ENCODE results near the gene MAN2A2. TPM values are rescaled to one million over a fixed set of nuclear protein-coding genes. Genes with fewer than 3 reads are reported as not detected.

MAN2A2 gene
- polyA plus RNA-seq, 3 donors = 6.6 to 318 (median 7.3) TPM

GRCh38 chr15:90877996-90878395 lies 25.1 kb upstream of the MAN2A2 start:
- TF ChIP-seq CTCF (IDR thresholded peaks at IDR 0.05) = no peak
- Histone ChIP-seq H3K4me3 (replicated peaks in 1 of 3; ENCODE audit: low read depth in 2 of 3, low read length in 3 of 3) (no peak overlapping the region), H3K27me3 (ENCODE audit: control insufficient read depth in 2 of 2, insufficient read depth in 2 of 2, low read length in 2 of 2) (no peaks in the 10 kb centered on the region), H3K9ac (ENCODE audit: insufficient read depth, low read length, poor library complexity, severe bottlenecking) (no peak overlapping the region), H3K4me1 (ENCODE audit: control insufficient read depth in 1 of 2, insufficient read depth in 2 of 2, low read length in 2 of 2) (peaks cover 15 to 21% of the 10 kb centered on the region in 2 donors), H4K20me1 (ENCODE audit: insufficient read depth, low read length) (peaks cover 81% of the 10 kb centered on the region), H2AFZ (ENCODE audit: insufficient read depth, low read depth, low read length, poor library complexity, severe bottlenecking) (no peak overlapping the region), H3K79me2 (ENCODE audit: insufficient read depth, low read length) (peaks cover 63% of the 10 kb centered on the region), H3K4me2 (replicated peaks; ENCODE audit: extremely low read depth, low read length, poor library complexity, severe bottlenecking) (no peak overlapping the region), H3K27ac (ENCODE audit: low read depth in 1 of 2, low read length in 2 of 2) (no peak overlapping the region), H3K9me3 (replicated peaks in 1 of 2; ENCODE audit: control insufficient read depth in 1 of 2, insufficient read depth in 1 of 2, low read length in 2 of 2) (no peaks in the 10 kb centered on the region), H3K36me3 (replicated peaks in 1 of 2; ENCODE audit: control insufficient read depth in 1 of 2, insufficient read depth in 2 of 2, low read length in 2 of 2) (peaks cover 74 to 78% of the 10 kb centered on the region in 2 donors)
- Mint-ChIP-seq H3K4me1 (peaks cover 21% of the 10 kb centered on the region), H3K9me3 (no peaks in the 10 kb centered on the region), H3K27ac (peak overlapping the region in 1 of 7 donors; percentile 32), H3K4me3 (no peak overlapping the region), H3K27me3 (ENCODE audit: low read depth in 3 of 3) (peaks cover 0 to 2% (median 0%) of the 10 kb centered on the region in 3 donors), H3K36me3 (peaks cover 66 to 85% of the 10 kb centered on the region in 2 donors)
- no peak for DNase-seq
- intact Hi-C loops (cut with micrococcal nuclease) = loop anchor here (5.0 to 10.0 kb wide), 2 partner anchors 61 to 63 kb away; no protein-coding TSS in a partner anchor
- 92% methylated on average over 6 of the region's 14 CpGs for WGBS (ENCODE audit: insufficient coverage)

- Histone ChIP-seq H3K4me2 (replicated peaks; ENCODE audit: extremely low read depth, low read length, poor library complexity, severe bottlenecking) (no peak overlapping the region), H3K27ac (ENCODE audit: low read depth in 1 of 2, low read length in 2 of 2) (no peak overlapping the region), H2AFZ (ENCODE audit: insufficient read depth, low read depth, low read length, poor library complexity, severe bottlenecking) (no peak overlapping the region), H3K4me3 (replicated peaks in 1 of 3; ENCODE audit: low read depth in 2 of 3, low read length in 3 of 3) (no peak overlapping the region), H3K27me3 (ENCODE audit: control insufficient read depth in 2 of 2, insufficient read depth in 2 of 2, low read length in 2 of 2) (no peaks in the 10 kb centered on the region), H3K4me1 (ENCODE audit: control insufficient read depth in 1 of 2, insufficient read depth in 2 of 2, low read length in 2 of 2) (peaks cover 15 to 21% of the 10 kb centered on the region in 2 donors), H4K20me1 (ENCODE audit: insufficient read depth, low read length) (peaks cover 81% of the 10 kb centered on the region), H3K9me3 (replicated peaks in 1 of 2; ENCODE audit: control insufficient read depth in 1 of 2, insufficient read depth in 1 of 2, low read length in 2 of 2) (no peaks in the 10 kb centered on the region), H3K79me2 (ENCODE audit: insufficient read depth, low read length) (peaks cover 63% of the 10 kb centered on the region), H3K36me3 (replicated peaks in 1 of 2; ENCODE audit: control insufficient read depth in 1 of 2, insufficient read depth in 2 of 2, low read length in 2 of 2) (peaks cover 74 to 79% of the 10 kb centered on the region in 2 donors), H3K9ac (ENCODE audit: insufficient read depth, low read length, poor library complexity, severe bottlenecking) (no peak overlapping the region)
- Mint-ChIP-seq H3K36me3 (peaks cover 66 to 78% of the 10 kb centered on the region in 2 donors), H3K9me3 (no peaks in the 10 kb centered on the region), H3K4me1 (peaks cover 21% of the 10 kb centered on the region), H3K27me3 (ENCODE audit: low read depth in 3 of 3) (peaks cover 0 to 2% (median 0%) of the 10 kb centered on the region in 3 donors), H3K27ac (no peak overlapping the region), H3K4me3 (no peak overlapping the region)
- intact Hi-C loops (cut with micrococcal nuclease) = loop anchor here (5.0 to 10.0 kb wide), 2 partner anchors 61 to 64 kb away; no protein-coding TSS in a partner anchor
- WGBS (ENCODE audit: insufficient coverage) = 97% methylated on average over 14 of the region's 15 CpGs
- no peak for TF ChIP-seq CTCF (IDR thresholded peaks at IDR 0.05)
- DNase-seq = no peak
These were observed 24.4 kb upstream of the MAN2A2 start for GRCh38 chr15:90878660-90879059.
